ENCODE measurements around the gene REEP1. TPM values are rescaled to one million over a fixed set of nuclear protein-coding genes. Genes with fewer than 3 reads are reported as not detected.

The REEP1 gene
- total RNA-seq, 4 donors from 2014 or later, result 0.39 to 3.3 (median 1.7) TPM

- H3K36me3 ChIP-seq, result no peaks in the 10 kb centered on the region
- no peak for DNase-seq (ENCODE audit: low spot score in 2 of 2)
- H3K4me3 ChIP-seq, result no peak overlapping the region
- no peaks in the 10 kb centered on the region for H3K27me3 ChIP-seq
- no peak overlapping the region for H3K27ac ChIP-seq
- no peaks in the 10 kb centered on the region for H3K9me3 ChIP-seq
- peaks cover 0 to 22% (median 5%) of the 10 kb centered on the region in 4 donors for H3K4me1 ChIP-seq
- WGBS, 2 donors, result 91% methylated on average over 2 of the region's 2 CpGs
- TF ChIP-seq POLR2A (IDR thresholded peaks at IDR 0.05) (no peak), EP300 (IDR thresholded peaks at IDR 0.05) (no peak), CTCF (IDR thresholded peaks at IDR 0.05) (no peak)
Observed at GRCh38 chr2:86227685-86228084, 109.7 kb downstream of the REEP1 start.

GRCh38 chr2:86226636-86227520, 110.5 kb downstream of the REEP1 start:
- H3K36me3 ChIP-seq, result no peaks in the 10 kb centered on the region
- peaks cover 0 to 26% (median 5%) of the 10 kb centered on the region in 4 donors for H3K4me1 ChIP-seq
- H3K9me3 ChIP-seq, result no peaks in the 10 kb centered on the region
- H3K4me3 ChIP-seq, result no peak overlapping the region
- H3K27ac ChIP-seq, result no peak overlapping the region
- TF ChIP-seq POLR2A (IDR thresholded peaks at IDR 0.05), result no peak
- no peak for TF ChIP-seq CTCF (IDR thresholded peaks at IDR 0.05)
- TF ChIP-seq EP300 (IDR thresholded peaks at IDR 0.05), result no peak
- DNase-seq (ENCODE audit: low spot score in 2 of 2), result no peak
- 84 to 91% methylated on average over 6 to 9 of the region's 9 CpGs for WGBS, 2 donors
- no peaks in the 10 kb centered on the region for H3K27me3 ChIP-seq

GRCh38 chr2:86226070-86226469, 111.4 kb downstream of the REEP1 start:
- no peaks in the 10 kb centered on the region for H3K27me3 ChIP-seq
- H3K4me3 ChIP-seq, result no peak overlapping the region
- peak overlapping the region in 1 of 4 donors; percentile 53 for H3K27ac ChIP-seq
- 86 to 90% methylated on average over 4 of the region's 4 CpGs for WGBS, 2 donors
- H3K9me3 ChIP-seq, result no peaks in the 10 kb centered on the region
- TF ChIP-seq POLR2A (IDR thresholded peaks at IDR 0.05), result no peak
- TF ChIP-seq CTCF (IDR thresholded peaks at IDR 0.05), result no peak
- no peak for TF ChIP-seq EP300 (IDR thresholded peaks at IDR 0.05)
- no peak for DNase-seq (ENCODE audit: low spot score in 2 of 2)
- no peaks in the 10 kb centered on the region for H3K36me3 ChIP-seq
- H3K4me1 ChIP-seq, result peaks cover 0 to 26% (median 5%) of the 10 kb centered on the region in 4 donors

- Histone ChIP-seq H3K27me3 (no peaks in the 10 kb centered on the region), H3K9me3 (no peaks in the 10 kb centered on the region), H3K36me3 (no peaks in the 10 kb centered on the region), H3K4me3 (no peak overlapping the region), H3K27ac (peak overlapping the region in 3 of 4 donors; percentile 34 to 69 (median 53)), H3K4me1 (peaks cover 0 to 26% (median 5%) of the 10 kb centered on the region in 4 donors)
- TF ChIP-seq POLR2A (IDR thresholded peaks at IDR 0.05) (no peak), CTCF (IDR thresholded peaks at IDR 0.05) (no peak), EP300 (IDR thresholded peaks at IDR 0.05) (peak in 1 of 2 donors; percentile 35)
- DNase-seq (ENCODE audit: low spot score in 2 of 2), result no peak
- WGBS, 2 donors, result 41 to 51% methylated on average over 6 of the region's 6 CpGs
Observed at GRCh38 chr2:86225581-86225980, 111.8 kb downstream of the REEP1 start.

- Histone ChIP-seq H3K27me3 (no peaks in the 10 kb centered on the region), H3K27ac (peak overlapping the region in 2 of 4 donors; percentile 53 to 69), H3K36me3 (no peaks in the 10 kb centered on the region), H3K9me3 (no peaks in the 10 kb centered on the region), H3K4me3 (no peak overlapping the region), H3K4me1 (peaks cover 0 to 26% (median 5%) of the 10 kb centered on the region in 4 donors)
- TF ChIP-seq CTCF (IDR thresholded peaks at IDR 0.05), result no peak
- no peak for TF ChIP-seq POLR2A (IDR thresholded peaks at IDR 0.05)
- no peak for TF ChIP-seq EP300 (IDR thresholded peaks at IDR 0.05)
- DNase-seq (ENCODE audit: low spot score in 2 of 2), result no peak
- 65 to 66% methylated on average over 9 of the region's 9 CpGs for WGBS, 2 donors
Observed at GRCh38 chr2:86224645-86225355, 112.6 kb downstream of the REEP1 start.
